Rectal smooth muscle tissue (tissue), 1 donor: ENCODE measurements around the gene SIK2.

Source experiments
- H3K27ac ChIP-seq: one replicate; pipeline ENCODE4 v1.7.0; 2013; ENCODE audit warnings: low read depth, low read length, inconsistent platforms
- H3K27me3 ChIP-seq: one replicate; pipeline ENCODE4 v1.7.0; 2013; ENCODE audit warnings: low read length; ENCODE audit not compliant: control insufficient read depth, insufficient read depth
- H3K36me3 ChIP-seq: one replicate; pipeline ENCODE4 v1.7.0; 2013; ENCODE audit warnings: low read length; ENCODE audit not compliant: control insufficient read depth, insufficient read depth
- H3K4me1 ChIP-seq: one replicate; pipeline ENCODE4 v1.7.0; 2013; ENCODE audit warnings: low read length; ENCODE audit not compliant: control insufficient read depth, insufficient read depth
- H3K4me3 ChIP-seq: one replicate; pipeline ENCODE4 v1.7.0; 2013; ENCODE audit warnings: low read length
- H3K9ac ChIP-seq: one replicate; pipeline ENCODE4 v1.7.0; 2013; ENCODE audit warnings: low read length

SIK2 gene

DNA sequence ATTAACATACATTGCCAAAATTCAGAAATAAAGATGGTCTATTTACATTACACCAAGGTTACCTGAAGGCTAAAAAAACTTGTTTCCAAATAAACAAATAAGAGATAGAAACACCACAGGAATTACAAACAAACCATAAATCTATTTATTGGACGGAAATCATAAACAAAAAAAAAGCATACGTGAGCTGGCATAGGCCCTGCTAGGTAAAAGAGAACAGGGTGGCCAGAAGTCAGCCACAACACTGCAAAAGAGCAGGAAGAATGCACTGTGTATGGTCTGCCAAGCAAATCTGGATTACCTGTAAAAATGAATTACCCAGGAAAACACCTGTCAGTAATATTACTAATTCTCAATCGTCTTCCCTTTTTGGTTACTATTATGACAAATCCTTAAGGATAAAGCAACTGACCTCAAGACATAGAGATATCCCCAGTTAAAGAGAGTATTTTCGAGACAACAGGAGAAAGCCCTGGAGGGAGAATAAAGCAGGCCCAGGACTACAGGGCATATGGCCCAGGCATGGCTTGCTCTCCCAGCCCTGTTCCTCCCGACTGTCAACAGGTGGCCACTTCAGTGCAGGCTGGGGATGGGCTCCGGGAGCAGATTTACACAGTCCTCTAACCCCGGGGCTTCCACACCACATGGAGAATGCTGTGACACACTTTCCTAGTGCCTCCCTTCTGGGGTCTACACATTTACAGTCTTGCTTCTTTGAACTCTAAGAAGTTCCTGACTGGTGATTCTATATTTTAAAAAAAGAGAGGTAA, 146.0 kb downstream of the SIK2 start:
- Histone ChIP-seq H3K27ac (no peak overlapping the region), H3K27me3 (no peaks in the 10 kb centered on the region), H3K4me1 (no peaks in the 10 kb centered on the region), H3K9ac (no peak overlapping the region), H3K36me3 (peaks cover 22% of the 10 kb centered on the region), H3K4me3 (no peak overlapping the region)

DNA sequence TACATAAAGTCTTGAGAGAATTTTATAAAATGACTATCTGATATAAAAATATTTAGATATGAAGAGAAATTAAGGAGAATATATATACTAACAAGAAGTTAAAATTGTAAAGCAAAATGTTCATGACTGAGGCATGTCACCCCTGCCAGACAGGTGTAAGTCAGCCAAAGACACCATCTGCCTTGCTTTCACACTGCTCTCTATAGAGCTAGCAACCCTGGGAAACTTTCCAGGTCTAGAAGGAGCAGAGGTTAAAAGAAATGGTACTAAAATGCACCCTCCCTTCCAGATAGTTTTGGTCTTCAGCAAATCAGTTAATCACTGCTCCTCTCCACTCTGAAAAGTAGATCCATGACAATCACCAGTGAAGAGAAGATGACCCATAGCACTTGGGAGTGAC, 147.4 kb downstream of the SIK2 start:
- H3K36me3 ChIP-seq, result peaks cover 22% of the 10 kb centered on the region
- no peak overlapping the region for H3K9ac ChIP-seq

DNA sequence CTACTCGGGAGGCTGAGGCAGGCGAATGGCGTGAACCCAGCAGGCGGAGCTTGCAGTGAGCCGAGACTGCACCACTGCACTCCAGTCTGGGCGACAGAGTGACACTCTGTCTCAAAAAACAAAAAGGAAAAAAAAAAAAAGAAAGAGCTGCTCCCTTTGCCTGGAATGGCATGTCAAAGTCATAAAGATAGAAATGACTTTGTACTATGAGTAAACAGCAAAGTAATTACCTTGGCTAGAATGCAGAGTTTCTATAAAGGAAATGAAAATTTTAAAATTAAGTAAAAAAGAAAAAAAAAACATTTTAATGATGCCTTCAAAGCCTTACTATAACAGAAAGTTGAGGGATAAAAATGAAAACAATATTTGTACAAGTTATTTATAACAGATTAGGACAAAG, 153.8 kb downstream of the SIK2 start:
- H3K27me3 ChIP-seq, result no peaks in the 10 kb centered on the region
- no peaks in the 10 kb centered on the region for H3K4me1 ChIP-seq
- no peak overlapping the region for H3K27ac ChIP-seq
- peaks cover 16% of the 10 kb centered on the region for H3K36me3 ChIP-seq
- no peak overlapping the region for H3K4me3 ChIP-seq
- H3K9ac ChIP-seq, result no peak overlapping the region

More for the DNA sequence above, 147.4 kb downstream of the SIK2 start:
- no peaks in the 10 kb centered on the region for H3K4me1 ChIP-seq
- no peaks in the 10 kb centered on the region for H3K27me3 ChIP-seq
- H3K4me3 ChIP-seq, result no peak overlapping the region
- H3K27ac ChIP-seq, result no peak overlapping the region

DNA sequence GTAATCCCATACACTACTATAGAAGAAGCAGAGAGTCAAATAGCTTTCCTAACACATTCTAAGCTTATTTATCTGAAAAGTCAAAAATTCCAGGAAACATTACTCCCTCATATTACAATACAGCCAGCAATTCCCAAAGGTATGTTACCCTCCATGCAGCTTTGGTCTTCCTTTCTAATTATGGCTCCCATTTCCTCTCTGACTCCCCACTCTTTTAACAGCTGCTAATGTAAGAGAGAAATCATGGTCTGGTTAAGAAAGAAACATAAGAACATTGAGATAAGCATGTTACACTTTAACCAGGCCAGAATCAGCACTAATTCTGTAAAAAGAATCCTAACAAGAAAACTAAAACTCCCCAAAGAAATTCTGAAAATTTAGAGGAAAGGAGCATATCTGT, 157.1 kb downstream of the SIK2 start:
- Histone ChIP-seq H3K9ac (no peak overlapping the region), H3K27me3 (no peaks in the 10 kb centered on the region), H3K4me3 (no peak overlapping the region), H3K27ac (no peak overlapping the region), H3K4me1 (no peaks in the 10 kb centered on the region), H3K36me3 (peaks cover 13% of the 10 kb centered on the region)

DNA sequence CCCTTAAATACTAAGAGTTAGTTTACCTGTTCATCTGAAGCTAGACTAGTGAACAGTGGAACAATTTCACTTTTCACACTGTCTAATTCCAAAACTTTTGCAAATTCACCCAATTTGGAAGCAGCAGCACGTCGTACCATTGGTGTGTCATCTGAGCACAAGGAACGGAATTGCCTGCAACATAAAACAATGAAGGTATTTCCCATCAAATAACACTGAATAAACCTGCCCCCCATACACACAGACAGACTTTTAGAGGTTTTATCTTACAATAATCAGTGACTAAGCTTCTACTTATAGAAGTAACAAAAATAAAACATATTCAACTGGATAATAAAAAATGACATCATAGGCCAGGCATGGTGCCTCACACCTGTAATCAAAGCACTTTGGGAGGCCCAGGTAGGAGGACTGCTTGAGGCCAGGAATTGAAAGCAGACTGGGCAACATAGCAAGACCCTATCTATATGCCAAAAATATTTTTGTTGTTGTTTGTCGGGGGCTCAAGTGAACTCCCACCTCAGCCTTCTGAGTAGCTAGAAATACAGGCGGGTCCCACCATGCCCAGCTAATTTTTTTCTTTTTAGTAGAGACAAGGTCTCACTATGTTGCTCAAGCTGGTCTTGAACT, 157.6 kb downstream of the SIK2 start:
- H3K27ac ChIP-seq, result no peak overlapping the region
- no peak overlapping the region for H3K9ac ChIP-seq
- no peaks in the 10 kb centered on the region for H3K4me1 ChIP-seq
- H3K27me3 ChIP-seq, result no peaks in the 10 kb centered on the region
- H3K36me3 ChIP-seq, result peaks cover 13% of the 10 kb centered on the region
- no peak overlapping the region for H3K4me3 ChIP-seq

DNA sequence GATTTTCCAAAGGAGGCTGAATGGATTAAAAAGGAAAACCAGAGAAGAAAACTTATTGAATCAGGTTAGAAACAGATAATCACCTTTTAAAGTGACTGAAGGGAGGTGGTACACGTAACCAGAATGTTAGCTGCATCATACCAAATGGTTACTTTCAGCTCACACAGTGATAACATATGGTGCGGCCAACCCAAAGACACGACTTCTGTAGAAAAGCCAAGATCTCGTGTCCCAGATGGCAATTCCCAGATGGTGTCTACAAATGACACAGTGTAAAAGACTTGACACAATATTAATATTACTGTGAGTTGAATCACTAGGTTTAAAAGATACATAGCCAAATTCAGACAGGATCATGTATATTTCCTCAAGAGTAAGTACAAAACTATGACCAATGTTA, 158.8 kb downstream of the SIK2 start:
- Histone ChIP-seq H3K9ac (no peak overlapping the region), H3K27ac (no peak overlapping the region), H3K4me3 (no peak overlapping the region), H3K27me3 (no peaks in the 10 kb centered on the region), H3K4me1 (peaks cover 3% of the 10 kb centered on the region), H3K36me3 (peaks cover 13% of the 10 kb centered on the region)

DNA sequence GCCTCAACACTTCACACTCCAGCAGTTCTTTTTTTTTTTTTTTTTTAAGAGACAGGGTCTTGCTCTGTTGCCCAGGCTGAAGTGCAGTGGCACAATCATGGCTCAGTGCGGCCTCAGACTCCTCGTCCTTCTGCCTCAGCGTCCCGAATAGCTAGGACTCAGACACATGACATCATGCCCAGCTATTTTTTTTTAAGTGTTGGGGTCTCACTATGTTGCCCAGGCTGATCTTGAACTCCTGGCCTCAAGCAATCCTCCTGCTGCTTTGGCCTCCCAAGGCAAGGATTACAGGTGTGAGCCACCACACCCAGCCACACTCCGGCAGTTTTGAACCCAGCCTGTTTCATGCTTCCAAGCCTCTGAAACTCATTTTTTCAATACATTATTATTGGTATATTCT, 160.3 kb downstream of the SIK2 start:
- Histone ChIP-seq H3K9ac (no peak overlapping the region), H3K27ac (no peak overlapping the region), H3K4me3 (no peak overlapping the region), H3K36me3 (peaks cover 13% of the 10 kb centered on the region), H3K4me1 (peaks cover 8% of the 10 kb centered on the region), H3K27me3 (no peaks in the 10 kb centered on the region)

DNA sequence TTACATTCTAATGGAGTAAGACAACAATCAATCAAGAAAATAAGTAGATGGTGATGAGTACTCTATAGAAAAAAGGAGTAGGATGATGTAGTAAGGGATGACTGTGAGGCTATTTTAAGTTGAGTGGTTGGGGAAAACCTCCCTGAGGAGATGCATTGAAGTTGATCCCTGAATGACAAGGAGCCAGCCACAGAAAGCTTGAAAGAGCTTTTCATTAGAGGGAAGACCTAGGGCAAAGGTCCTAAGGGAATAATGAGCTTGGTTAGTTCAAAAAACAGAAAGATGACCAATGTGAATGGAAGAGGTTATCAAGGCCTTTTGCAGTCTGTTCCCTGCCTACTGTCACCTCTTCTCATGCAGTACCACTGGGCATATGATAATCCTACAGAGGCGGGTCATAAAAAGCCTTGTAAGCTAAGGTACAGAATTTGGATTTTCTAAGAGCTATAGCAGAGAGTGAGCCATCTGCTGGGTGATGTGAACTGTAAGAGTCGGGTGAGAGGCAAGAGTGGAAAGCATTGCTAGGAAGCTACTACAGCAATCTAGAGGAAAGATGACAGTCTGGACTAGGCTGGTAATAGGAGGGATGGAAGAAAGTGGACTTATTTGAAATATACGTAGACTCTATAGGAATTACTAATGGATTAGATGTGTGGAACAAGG, 160.9 kb downstream of the SIK2 start:
- no peak overlapping the region for H3K4me3 ChIP-seq
- no peak overlapping the region for H3K9ac ChIP-seq
- no peaks in the 10 kb centered on the region for H3K27me3 ChIP-seq
- no peak overlapping the region for H3K27ac ChIP-seq
- H3K4me1 ChIP-seq, result peaks cover 8% of the 10 kb centered on the region
- H3K36me3 ChIP-seq, result peaks cover 13% of the 10 kb centered on the region

DNA sequence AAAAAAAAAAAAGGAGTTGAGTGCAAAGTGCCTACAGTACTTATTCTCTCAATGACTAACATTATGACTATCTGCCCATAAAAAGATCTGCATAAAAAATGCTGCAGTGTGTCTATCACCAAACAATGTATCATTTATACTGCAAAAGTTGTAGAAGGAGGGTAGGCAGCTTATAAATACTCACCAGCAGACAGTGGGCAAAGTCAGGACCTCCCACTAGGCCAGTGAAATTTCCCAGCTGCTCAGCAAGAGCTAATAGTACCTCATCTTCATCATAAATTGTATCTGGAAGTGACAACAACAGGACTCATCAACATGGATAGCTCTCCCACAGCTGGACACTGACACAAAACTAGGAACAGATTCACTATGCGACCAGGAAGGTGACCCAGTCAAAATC, 162.4 kb downstream of the SIK2 start:
- Histone ChIP-seq H3K27me3 (no peaks in the 10 kb centered on the region), H3K4me1 (peaks cover 8% of the 10 kb centered on the region), H3K36me3 (peaks cover 11% of the 10 kb centered on the region), H3K27ac (no peak overlapping the region), H3K4me3 (peak overlapping the region; percentile 94), H3K9ac (no peak overlapping the region)

DNA sequence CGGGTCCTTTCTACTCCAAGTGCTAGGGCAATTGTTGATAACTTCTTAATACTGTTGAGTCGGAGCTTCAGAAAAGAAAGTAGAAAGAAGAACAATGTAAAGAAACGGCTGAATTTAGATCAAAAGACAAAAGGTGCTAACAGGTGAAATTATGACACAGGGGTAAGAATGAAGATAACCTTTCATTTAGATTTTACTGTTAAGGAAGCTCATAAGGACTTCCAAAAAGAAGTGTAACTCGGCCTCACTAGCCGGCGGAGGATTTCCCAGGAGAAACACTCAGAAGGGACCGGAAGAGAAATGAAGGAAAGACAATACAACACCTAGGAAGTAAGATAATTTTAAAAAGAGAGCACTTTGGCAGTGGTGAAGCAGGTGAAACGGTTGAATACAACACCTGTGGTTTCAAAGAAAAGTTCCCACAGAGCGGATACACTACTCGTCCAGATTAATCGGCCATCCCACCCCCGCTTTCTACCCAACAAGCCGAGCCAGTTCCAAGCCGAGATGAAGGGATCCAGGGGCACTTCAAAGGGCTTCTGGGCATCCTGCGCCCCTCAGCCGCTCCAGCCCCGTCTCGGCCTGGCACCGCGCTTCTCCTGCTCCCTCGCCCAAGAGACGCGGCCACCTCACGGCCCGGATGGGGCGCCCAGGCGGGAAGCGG, 163.2 kb downstream of the SIK2 start:
- Histone ChIP-seq H3K4me1 (peaks cover 8% of the 10 kb centered on the region), H3K4me3 (peak overlapping the region; percentile 94), H3K27ac (peak overlapping the region; percentile 83), H3K36me3 (peaks cover 11% of the 10 kb centered on the region), H3K27me3 (no peaks in the 10 kb centered on the region), H3K9ac (peak overlapping the region; percentile 78)

DNA sequence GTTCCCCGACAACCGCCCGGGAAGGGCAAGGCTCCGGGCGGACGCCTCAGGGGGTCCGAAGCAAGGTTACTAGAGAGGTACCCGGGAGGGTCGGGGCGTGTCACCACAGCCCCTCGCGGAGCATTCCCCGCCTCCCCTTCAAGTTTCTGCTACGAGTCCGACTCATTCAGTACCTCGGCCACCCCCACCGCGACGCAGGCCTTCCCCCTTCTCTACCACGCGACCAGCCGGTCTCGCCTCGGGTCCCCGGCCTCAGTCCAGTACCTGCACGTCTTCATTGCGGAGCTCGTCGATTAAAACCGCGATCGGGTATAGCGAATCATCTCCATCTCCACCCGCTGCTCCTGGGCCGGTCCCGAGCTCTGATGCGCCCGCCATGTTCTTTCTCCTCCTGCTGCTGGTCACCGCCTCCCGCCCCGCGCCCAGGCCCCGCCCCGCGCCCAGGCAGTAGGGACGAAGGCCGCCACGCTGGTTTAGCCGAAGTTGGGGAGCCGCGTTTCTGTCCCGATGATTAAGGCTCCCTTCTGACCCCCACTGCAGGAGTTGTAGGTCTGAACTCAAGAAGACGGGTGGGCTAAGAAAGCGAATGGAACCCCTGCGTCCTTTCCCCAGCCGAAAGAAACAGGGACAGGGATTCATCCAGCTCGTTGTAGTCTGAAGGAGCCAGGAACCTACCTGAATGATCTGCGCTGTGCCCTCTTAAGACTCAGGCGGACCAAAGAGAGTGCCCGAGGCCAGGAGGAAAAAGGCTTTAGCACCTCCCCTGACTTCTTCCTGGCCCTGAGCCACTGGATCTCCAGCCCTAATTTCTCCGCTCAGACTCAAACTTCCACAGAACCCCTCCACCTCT, 164.0 kb downstream of the SIK2 start, which contains the start of gene PPP2R1B:
Gene PPP2R1B (minus strand): TSS at position 406 of the 850 bp plus-strand sequence. CDS start 28 bp downstream, at position 378.
- Histone ChIP-seq H3K4me1 (peaks cover 8% of the 10 kb centered on the region), H3K36me3 (peaks cover 4% of the 10 kb centered on the region), H3K27me3 (no peaks in the 10 kb centered on the region), H3K27ac (peak within 1 kb of the TSS; percentile 83), H3K4me3 (peak within 1 kb of the TSS; percentile 94), H3K9ac (peak within 1 kb of the TSS; percentile 78)

DNA sequence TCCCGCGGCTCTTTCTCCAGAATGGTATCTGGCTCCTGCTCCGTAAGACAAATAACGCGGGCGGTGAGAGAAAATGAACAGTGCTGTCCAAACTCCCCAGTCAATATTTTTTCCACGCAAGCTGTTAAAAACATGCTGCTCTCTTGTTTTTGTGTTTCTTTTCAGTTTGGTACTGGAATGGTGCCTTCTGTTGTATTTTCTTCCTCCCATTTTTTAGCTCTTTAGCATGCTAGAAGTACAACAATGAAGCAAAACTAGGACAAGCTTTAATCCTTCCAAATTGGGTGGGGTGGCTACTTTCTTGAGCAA, 164.5 kb downstream of the SIK2 start:
- Histone ChIP-seq H3K27ac (peak overlapping the region; percentile 83), H3K27me3 (no peaks in the 10 kb centered on the region), H3K4me3 (peak overlapping the region; percentile 94), H3K36me3 (no peaks in the 10 kb centered on the region), H3K9ac (peak overlapping the region; percentile 50), H3K4me1 (peaks cover 8% of the 10 kb centered on the region)
